ENCODE measurements around the gene FNDC7.

FNDC7 gene

DNA sequence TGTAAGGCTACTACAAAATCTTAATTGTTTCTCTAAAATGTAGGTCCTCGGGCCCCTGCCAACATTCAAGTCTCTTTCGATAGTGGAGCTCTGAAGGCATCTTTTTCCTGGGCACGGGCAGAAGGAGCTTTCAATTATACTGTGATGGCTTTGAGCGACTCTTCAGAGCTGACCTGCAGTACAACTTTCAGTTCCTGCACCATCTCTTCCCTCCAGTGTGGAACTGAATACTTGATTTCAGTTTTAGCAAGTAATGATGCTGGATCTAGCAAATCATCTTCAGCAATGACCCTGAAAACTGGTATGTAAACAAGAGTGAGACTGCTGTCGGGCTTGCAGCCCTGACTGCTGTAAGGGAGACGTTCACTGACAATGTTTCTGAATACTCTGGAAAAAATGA is 9.6 kb downstream of the FNDC7 start:
- Histone ChIP-seq H3K4me3 (ENCODE audit: low read depth in 1 of 2, low read length in 1 of 2) (no peak overlapping the region), H3K27ac (no peak overlapping the region), H3K36me3 (no peaks in the 10 kb centered on the region), H3K4me1 (ENCODE audit: control insufficient read depth in 1 of 2, insufficient read depth in 1 of 2, low read depth in 1 of 2, low read length in 1 of 2) (no peaks in the 10 kb centered on the region), H3K27me3 (no peaks in the 10 kb centered on the region), H3K9me3 (no peaks in the 10 kb centered on the region)
- TF ChIP-seq, protein P1, sequence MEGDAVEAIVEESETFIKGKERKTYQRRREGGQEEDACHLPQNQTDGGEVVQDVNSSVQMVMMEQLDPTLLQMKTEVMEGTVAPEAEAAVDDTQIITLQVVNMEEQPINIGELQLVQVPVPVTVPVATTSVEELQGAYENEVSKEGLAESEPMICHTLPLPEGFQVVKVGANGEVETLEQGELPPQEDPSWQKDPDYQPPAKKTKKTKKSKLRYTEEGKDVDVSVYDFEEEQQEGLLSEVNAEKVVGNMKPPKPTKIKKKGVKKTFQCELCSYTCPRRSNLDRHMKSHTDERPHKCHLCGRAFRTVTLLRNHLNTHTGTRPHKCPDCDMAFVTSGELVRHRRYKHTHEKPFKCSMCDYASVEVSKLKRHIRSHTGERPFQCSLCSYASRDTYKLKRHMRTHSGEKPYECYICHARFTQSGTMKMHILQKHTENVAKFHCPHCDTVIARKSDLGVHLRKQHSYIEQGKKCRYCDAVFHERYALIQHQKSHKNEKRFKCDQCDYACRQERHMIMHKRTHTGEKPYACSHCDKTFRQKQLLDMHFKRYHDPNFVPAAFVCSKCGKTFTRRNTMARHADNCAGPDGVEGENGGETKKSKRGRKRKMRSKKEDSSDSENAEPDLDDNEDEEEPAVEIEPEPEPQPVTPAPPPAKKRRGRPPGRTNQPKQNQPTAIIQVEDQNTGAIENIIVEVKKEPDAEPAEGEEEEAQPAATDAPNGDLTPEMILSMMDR (IDR thresholded peaks at IDR 0.05): no peak

DNA sequence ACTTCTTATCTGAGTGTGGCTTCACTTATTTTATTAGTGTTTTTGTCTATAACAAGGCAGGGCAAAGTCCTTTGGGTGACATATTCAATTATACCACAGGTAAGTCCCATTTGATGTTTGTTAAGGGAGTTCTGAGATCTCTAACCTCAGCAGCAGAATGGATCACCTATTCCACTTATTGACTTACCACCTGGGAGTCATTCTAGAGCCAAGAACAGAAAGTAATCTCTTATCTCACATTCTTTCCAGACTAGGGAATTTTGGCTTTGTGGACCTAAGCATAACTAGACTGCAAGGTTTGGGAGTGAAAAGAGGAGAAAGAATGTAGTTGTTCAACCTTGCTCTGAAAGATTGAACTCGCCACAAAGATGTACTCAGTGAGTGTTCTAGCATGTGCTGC is 13.2 kb downstream of the FNDC7 start:
- Histone ChIP-seq H3K27ac (no peak overlapping the region), H3K4me1 (ENCODE audit: control insufficient read depth in 1 of 2, insufficient read depth in 1 of 2, low read depth in 1 of 2, low read length in 1 of 2) (no peaks in the 10 kb centered on the region), H3K9me3 (no peaks in the 10 kb centered on the region), H3K4me3 (ENCODE audit: low read depth in 1 of 2, low read length in 1 of 2) (no peak overlapping the region), H3K36me3 (no peaks in the 10 kb centered on the region), H3K27me3 (no peaks in the 10 kb centered on the region)
- TF ChIP-seq, protein P1 (IDR thresholded peaks at IDR 0.05): no peak

DNA sequence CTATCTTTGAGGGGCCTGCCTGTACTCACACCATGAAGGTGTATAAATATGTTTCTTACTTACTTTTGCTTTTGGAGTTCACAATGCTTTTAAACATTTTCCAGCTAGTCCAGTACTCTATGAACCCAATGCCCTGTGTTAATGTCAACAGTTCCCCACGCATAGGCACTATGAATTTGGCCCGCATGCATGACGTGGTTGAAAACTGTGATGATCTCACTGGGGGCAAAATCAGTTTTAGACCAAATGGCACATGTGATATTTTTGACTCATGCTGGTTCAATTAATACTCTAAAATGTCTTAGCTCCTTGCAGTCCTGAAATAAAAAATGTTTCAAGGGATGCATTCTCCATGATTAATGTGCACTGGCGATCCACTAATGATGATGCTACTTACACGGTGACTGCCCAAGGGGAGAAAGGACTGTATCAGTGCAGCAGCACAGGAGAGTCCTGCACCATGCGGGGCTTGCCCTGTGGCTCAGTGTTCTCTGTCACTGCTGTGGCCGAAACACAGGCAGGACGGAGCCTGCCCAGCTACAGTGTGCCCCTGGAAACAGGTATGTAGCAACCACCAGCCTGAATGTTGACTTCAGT is 15.7 kb downstream of the FNDC7 start:
- Histone ChIP-seq H3K9me3 (no peaks in the 10 kb centered on the region), H3K27ac (no peak overlapping the region), H3K36me3 (no peaks in the 10 kb centered on the region), H3K27me3 (no peaks in the 10 kb centered on the region), H3K4me1 (ENCODE audit: control insufficient read depth in 1 of 2, insufficient read depth in 1 of 2, low read depth in 1 of 2, low read length in 1 of 2) (no peaks in the 10 kb centered on the region), H3K4me3 (ENCODE audit: low read depth in 1 of 2, low read length in 1 of 2) (no peak overlapping the region)
- TF ChIP-seq, protein P1 (IDR thresholded peaks at IDR 0.05): no peak

DNA sequence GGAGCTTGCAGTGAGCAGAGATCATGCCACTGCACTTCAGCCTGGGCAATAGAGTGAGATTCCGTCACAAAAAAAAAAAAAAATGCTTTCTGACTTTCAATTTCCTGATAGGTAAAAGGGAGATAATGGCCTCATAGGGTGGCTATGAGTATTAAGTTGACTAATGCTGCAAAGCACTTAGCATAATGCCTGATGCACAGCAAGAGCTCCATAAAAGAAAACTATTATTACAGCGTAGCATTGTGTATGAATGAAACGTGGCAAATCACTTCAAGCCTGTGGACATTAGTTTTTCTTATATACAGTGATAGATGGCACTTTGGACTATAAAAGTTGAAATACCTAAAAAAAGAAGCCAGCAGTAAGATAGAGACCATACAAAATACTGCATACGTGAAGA is 16.8 kb downstream of the FNDC7 start:
- Histone ChIP-seq H3K4me3 (ENCODE audit: low read depth in 1 of 2, low read length in 1 of 2) (no peak overlapping the region), H3K9me3 (no peaks in the 10 kb centered on the region), H3K36me3 (no peaks in the 10 kb centered on the region), H3K4me1 (ENCODE audit: control insufficient read depth in 1 of 2, insufficient read depth in 1 of 2, low read depth in 1 of 2, low read length in 1 of 2) (no peaks in the 10 kb centered on the region), H3K27ac (no peak overlapping the region), H3K27me3 (peaks cover 2% of the 10 kb centered on the region)
- TF ChIP-seq, protein P1 (IDR thresholded peaks at IDR 0.05): no peak

DNA sequence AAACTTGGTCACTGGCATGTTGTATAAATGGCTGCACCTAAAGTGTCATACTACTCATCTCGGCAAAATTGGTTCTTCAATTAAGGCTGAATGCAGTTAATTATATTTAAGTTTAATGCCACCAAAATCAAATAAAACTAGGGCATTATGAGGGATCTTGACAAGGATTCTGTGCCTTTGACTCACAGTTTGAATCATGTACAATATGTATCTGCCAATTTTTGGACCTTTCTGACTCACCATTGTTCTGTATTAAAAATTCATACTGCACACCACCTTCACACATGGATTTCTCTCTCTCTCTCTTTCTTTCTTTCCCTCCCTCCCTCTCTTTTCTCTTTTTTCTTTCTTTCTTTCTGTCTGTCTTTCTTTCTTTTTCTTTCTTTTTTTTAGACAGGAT is 19.7 kb downstream of the FNDC7 start:
- Histone ChIP-seq H3K36me3 (no peaks in the 10 kb centered on the region), H3K4me1 (ENCODE audit: control insufficient read depth in 1 of 2, insufficient read depth in 1 of 2, low read depth in 1 of 2, low read length in 1 of 2) (no peaks in the 10 kb centered on the region), H3K9me3 (no peaks in the 10 kb centered on the region), H3K27ac (no peak overlapping the region), H3K27me3 (peaks cover 12% of the 10 kb centered on the region), H3K4me3 (ENCODE audit: low read depth in 1 of 2, low read length in 1 of 2) (no peak overlapping the region)
- TF ChIP-seq, protein P1 (IDR thresholded peaks at IDR 0.05): no peak
